CD1c-positive myeloid dendritic cell (primary cell): ENCODE results near the gene EXOSC1.
"Not testable (repeated sequence)": the region's sequence is repeated elsewhere in the genome, so short reads cannot be mapped to it uniquely, and the experiment has no call there.

Experiments
- DNase-seq: peaks from one replicate; pipeline ENCODE4 v3.0.0-alpha.2; 2016; ENCODE audit errors: extremely low spot score

The EXOSC1 gene

GRCh38 chr10:97445722-97446639 lies at the start of gene EXOSC1, which contains the start of gene ZDHHC16:
Gene EXOSC1 (minus strand): TSS chr10:97446006. CDS start chr10:97445985, 21 bp downstream.
Gene ZDHHC16 (plus strand): TSS chr10:97446175. CDS start chr10:97451676, 5,501 bp downstream.
- peak; percentile 97 for DNase-seq

- no peak for DNase-seq
Measured at GRCh38 chr10:97494863-97495506, 49.2 kb upstream of the EXOSC1 start.

- peak; percentile 39 for DNase-seq
Measured at GRCh38 chr10:97494151-97494550, 48.3 kb upstream of the EXOSC1 start.

- peak; percentile 12 for DNase-seq
Measured at GRCh38 chr10:97490592-97490991, 44.8 kb upstream of the EXOSC1 start.

GRCh38 chr10:97485647-97486281 lies 40.0 kb upstream of the EXOSC1 start:
- DNase-seq, result no peak

GRCh38 chr10:97483921-97484320 lies 38.1 kb upstream of the EXOSC1 start:
- no peak for DNase-seq

GRCh38 chr10:97483506-97483905 lies 37.7 kb upstream of the EXOSC1 start:
- DNase-seq, result no peak

- DNase-seq, result no peak
Measured at GRCh38 chr10:97482381-97482780, 36.6 kb upstream of the EXOSC1 start.

- DNase-seq, result no peak
Measured at GRCh38 chr10:97481071-97481470, 35.3 kb upstream of the EXOSC1 start.

GRCh38 chr10:97479939-97480338 lies 34.1 kb upstream of the EXOSC1 start:
- DNase-seq, result no peak

GRCh38 chr10:97479410-97479809 lies 33.6 kb upstream of the EXOSC1 start:
- not testable (repeated sequence) for DNase-seq

GRCh38 chr10:97475936-97476594 lies 30.3 kb upstream of the EXOSC1 start:
- peak; percentile 69 for DNase-seq

- DNase-seq, result no peak
Measured at GRCh38 chr10:97474918-97475317, 29.1 kb upstream of the EXOSC1 start.

GRCh38 chr10:97468781-97469180 lies 23.0 kb upstream of the EXOSC1 start:
- DNase-seq, result not testable (repeated sequence)

- no peak for DNase-seq
Measured at GRCh38 chr10:97468162-97468561, 22.4 kb upstream of the EXOSC1 start.

GRCh38 chr10:97466755-97467154 lies 20.9 kb upstream of the EXOSC1 start:
- no peak for DNase-seq

- DNase-seq, result no peak
Measured at GRCh38 chr10:97465982-97466381, 20.2 kb upstream of the EXOSC1 start.

GRCh38 chr10:97464226-97464625 lies 18.4 kb upstream of the EXOSC1 start:
- DNase-seq, result no peak

GRCh38 chr10:97463363-97464132 lies 17.7 kb upstream of the EXOSC1 start:
- peak; percentile 57 for DNase-seq

- DNase-seq, result no peak
Measured at GRCh38 chr10:97462309-97462708, 16.5 kb upstream of the EXOSC1 start.

GRCh38 chr10:97459933-97460332 lies 14.1 kb upstream of the EXOSC1 start:
- no peak for DNase-seq
